ENCODE measurements around the gene TENT4B.

Gene TENT4B

DNA sequence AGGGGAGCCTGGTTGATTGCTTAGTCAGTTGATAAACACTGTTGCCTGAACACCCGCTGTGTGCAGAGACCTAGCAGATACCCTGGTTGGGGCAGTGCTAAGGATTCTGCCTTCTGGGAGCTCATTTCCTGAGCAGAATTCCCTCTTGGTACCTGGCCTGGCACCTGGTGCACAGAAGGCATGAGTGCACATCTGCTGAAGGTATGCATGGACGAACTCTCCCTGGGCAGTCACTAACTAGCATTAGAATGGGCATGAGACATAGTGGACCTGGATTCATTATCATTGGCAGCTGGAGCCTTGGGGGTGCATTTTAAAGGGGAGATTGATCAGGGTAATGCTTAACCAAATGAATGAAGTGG, 126.4 kb downstream of the TENT4B start:
- H3K27ac ChIP-seq = no peak overlapping the region
- TF ChIP-seq, protein P1, sequence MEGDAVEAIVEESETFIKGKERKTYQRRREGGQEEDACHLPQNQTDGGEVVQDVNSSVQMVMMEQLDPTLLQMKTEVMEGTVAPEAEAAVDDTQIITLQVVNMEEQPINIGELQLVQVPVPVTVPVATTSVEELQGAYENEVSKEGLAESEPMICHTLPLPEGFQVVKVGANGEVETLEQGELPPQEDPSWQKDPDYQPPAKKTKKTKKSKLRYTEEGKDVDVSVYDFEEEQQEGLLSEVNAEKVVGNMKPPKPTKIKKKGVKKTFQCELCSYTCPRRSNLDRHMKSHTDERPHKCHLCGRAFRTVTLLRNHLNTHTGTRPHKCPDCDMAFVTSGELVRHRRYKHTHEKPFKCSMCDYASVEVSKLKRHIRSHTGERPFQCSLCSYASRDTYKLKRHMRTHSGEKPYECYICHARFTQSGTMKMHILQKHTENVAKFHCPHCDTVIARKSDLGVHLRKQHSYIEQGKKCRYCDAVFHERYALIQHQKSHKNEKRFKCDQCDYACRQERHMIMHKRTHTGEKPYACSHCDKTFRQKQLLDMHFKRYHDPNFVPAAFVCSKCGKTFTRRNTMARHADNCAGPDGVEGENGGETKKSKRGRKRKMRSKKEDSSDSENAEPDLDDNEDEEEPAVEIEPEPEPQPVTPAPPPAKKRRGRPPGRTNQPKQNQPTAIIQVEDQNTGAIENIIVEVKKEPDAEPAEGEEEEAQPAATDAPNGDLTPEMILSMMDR (IDR thresholded peaks at IDR 0.05) = no peak
- TF ChIP-seq ZFX (IDR thresholded peaks at IDR 0.05; ENCODE audit: borderline replicate concordance) = no peak

DNA sequence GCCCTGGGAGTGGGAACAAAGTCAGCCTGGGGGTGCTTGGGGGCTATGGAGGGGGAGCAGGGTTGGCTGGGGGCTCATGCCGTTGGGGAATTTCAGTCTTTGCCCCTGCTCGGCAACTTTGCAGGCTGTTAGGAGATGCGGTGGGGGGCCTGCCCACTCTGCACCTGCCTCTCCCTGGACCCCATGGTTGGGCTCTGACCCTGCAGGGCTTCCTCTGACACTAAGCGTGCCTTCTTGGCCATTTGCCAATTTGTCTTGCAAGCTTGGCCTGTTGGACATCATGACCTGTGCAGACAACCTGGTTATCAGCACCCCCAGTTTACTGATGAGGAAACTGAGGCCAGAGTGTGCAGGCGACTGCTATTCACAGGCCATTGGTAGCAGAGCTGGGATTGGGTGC, 127.8 kb downstream of the TENT4B start:
- TF ChIP-seq, protein P1 (IDR thresholded peaks at IDR 0.05) = no peak
- TF ChIP-seq ZFX (IDR thresholded peaks at IDR 0.05; ENCODE audit: borderline replicate concordance) = no peak
- no peak overlapping the region for H3K27ac ChIP-seq
